SU-DHL-6 (cell line): ENCODE data around the gene ACER2.

Experiments
- H2AFZ ChIP-seq: fragments of 200-600 bp; sonication (generic); 2 replicates; pipeline ENCODE4 v1.6.1; 2014; ENCODE audit warnings: low read depth, mild to moderate bottlenecking, moderate library complexity, mixed read lengths, antibody characterized with exemption, low read length; ENCODE audit not compliant: severe bottlenecking
- H3F3A ChIP-seq: fragments of 200-600 bp; shearing (Covaris generic); 2 replicates; pipeline ENCODE4 v1.6.0; 2016; ENCODE audit warnings: antibody characterized with exemption, mild to moderate bottlenecking; ENCODE audit not compliant: insufficient read depth
- H3K27ac ChIP-seq: fragments of 200-600 bp; sonication (generic); 2 replicates; pipeline ENCODE4 v1.5.1; 2016; ENCODE audit warnings: low read depth, mild to moderate bottlenecking, low read length, moderate library complexity, mixed read lengths
- H3K27me3 ChIP-seq: fragments of 200-600 bp; sonication (generic), shearing (Covaris generic); 2 replicates; pipeline ENCODE4 v1.6.0; 2014; ENCODE audit warnings: mild to moderate bottlenecking, low read length
- H3K36me3 ChIP-seq: fragments of 200-600 bp; sonication (generic); 2 replicates; pipeline ENCODE4 v1.6.1; 2014; ENCODE audit warnings: mild to moderate bottlenecking, low read length, mixed read lengths
- H3K4me2 ChIP-seq: fragments of 300-600, 200-600 bp; shearing (Covaris generic), sonication (generic); 2 replicates; pipeline ENCODE4 v1.6.0; 2014; ENCODE audit warnings: low read length, low read depth, mild to moderate bottlenecking; ENCODE audit not compliant: poor library complexity, severe bottlenecking
- H3K4me3 ChIP-seq: fragments of 200-600 bp; sonication (generic); 2 replicates; pipeline ENCODE4 v1.5.1; 2014; ENCODE audit warnings: antibody characterized with exemption, low read length, mild to moderate bottlenecking, mixed read lengths; ENCODE audit not compliant: insufficient read depth, poor library complexity, severe bottlenecking
- H3K79me2 ChIP-seq: fragments of 200-600 bp; sonication (generic); 2 replicates; pipeline ENCODE4 v1.6.1; 2014; ENCODE audit warnings: mild to moderate bottlenecking, low read length, moderate library complexity; ENCODE audit not compliant: insufficient read depth
- H3K9ac ChIP-seq: fragments of 200-600 bp; sonication (generic); 2 replicates; pipeline ENCODE4 v1.7.0; 2014; ENCODE audit warnings: mild to moderate bottlenecking, low read length
- H3K9me2 ChIP-seq: fragments of 200-600 bp; sonication (generic); replicated peaks from 2 replicates; pipeline ENCODE4 v1.6.1; 2014; ENCODE audit warnings: low read length; ENCODE audit not compliant: insufficient read depth
- H3K9me3 ChIP-seq: fragments of 200-600 bp; sonication (generic); 2 replicates; pipeline ENCODE4 v1.6.1; 2014; ENCODE audit warnings: low read length, mixed read lengths; ENCODE audit not compliant: insufficient read depth
- H4K20me1 ChIP-seq: fragments of 200-600 bp; sonication (generic); 2 replicates; pipeline ENCODE4 v1.6.1; 2014; ENCODE audit warnings: low read depth, mild to moderate bottlenecking, antibody characterized with exemption, low read length, moderate library complexity, mixed read lengths
- EZH2phosphoT487 ChIP-seq: fragments of 200-600 bp; sonication (generic), shearing (Covaris generic); conservative IDR thresholded peaks from 2 replicates; pipeline ENCODE4 v1.6.1; 2018; ENCODE audit warnings: mild to moderate bottlenecking, antibody characterized with exemption, low read length, moderate library complexity, mixed read lengths
- TF ChIP-seq, protein P1 (sequence below): fragments of 200-600 bp; sonication (generic); IDR thresholded peaks from one replicate; pipeline ENCODE4 v1.5.1; 2017; ENCODE audit warnings: antibody characterized with exemption, mild to moderate bottlenecking, low read length, moderate library complexity; ENCODE audit not compliant: insufficient read depth, poor library complexity, severe bottlenecking

The ACER2 gene

DNA sequence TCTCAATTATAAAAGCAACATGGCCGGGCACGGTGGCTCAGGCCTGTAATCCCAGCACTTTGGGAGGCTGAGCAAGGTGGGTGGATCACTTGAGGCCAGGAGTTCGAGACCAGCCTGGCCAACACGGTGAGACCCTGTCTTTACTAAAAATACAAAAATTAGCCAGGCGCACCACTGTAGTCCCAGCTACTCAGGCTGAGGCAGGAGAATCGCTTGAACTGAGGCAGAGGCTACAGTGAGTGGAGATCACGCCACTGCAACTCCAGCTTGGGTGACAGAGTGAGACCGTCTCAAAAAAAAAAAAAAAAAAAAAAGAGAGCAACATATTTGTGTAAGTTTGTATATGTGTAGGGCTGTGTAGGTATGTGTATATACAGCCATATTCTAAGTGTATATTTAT lies 36.2 kb upstream of the ACER2 start:
- no peak overlapping the region for H3K4me2 ChIP-seq
- no peaks in the 10 kb centered on the region for H3K27me3 ChIP-seq
- peaks cover 42% of the 10 kb centered on the region for H3K36me3 ChIP-seq
- H3K27ac ChIP-seq = 0 out of 2 replicates have a peak overlapping the region, but pooled peaks have one; percentile 15
- peaks cover 23% of the 10 kb centered on the region for H4K20me1 ChIP-seq
- no peak overlapping the region for H2AFZ ChIP-seq
- no peaks in the 10 kb centered on the region for H3K9me2 ChIP-seq
- no peak for TF ChIP-seq EZH2phosphoT487
- TF ChIP-seq, protein P1, sequence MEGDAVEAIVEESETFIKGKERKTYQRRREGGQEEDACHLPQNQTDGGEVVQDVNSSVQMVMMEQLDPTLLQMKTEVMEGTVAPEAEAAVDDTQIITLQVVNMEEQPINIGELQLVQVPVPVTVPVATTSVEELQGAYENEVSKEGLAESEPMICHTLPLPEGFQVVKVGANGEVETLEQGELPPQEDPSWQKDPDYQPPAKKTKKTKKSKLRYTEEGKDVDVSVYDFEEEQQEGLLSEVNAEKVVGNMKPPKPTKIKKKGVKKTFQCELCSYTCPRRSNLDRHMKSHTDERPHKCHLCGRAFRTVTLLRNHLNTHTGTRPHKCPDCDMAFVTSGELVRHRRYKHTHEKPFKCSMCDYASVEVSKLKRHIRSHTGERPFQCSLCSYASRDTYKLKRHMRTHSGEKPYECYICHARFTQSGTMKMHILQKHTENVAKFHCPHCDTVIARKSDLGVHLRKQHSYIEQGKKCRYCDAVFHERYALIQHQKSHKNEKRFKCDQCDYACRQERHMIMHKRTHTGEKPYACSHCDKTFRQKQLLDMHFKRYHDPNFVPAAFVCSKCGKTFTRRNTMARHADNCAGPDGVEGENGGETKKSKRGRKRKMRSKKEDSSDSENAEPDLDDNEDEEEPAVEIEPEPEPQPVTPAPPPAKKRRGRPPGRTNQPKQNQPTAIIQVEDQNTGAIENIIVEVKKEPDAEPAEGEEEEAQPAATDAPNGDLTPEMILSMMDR = no peak
- peaks cover 7% of the 10 kb centered on the region; the same call in 1 of the 2 replicates for H3K79me2 ChIP-seq
- H3K9ac ChIP-seq = no peak overlapping the region
- peaks cover 76% of the 10 kb centered on the region for H3F3A ChIP-seq
- H3K4me3 ChIP-seq = no peak overlapping the region
- H3K9me3 ChIP-seq = no peaks in the 10 kb centered on the region

DNA sequence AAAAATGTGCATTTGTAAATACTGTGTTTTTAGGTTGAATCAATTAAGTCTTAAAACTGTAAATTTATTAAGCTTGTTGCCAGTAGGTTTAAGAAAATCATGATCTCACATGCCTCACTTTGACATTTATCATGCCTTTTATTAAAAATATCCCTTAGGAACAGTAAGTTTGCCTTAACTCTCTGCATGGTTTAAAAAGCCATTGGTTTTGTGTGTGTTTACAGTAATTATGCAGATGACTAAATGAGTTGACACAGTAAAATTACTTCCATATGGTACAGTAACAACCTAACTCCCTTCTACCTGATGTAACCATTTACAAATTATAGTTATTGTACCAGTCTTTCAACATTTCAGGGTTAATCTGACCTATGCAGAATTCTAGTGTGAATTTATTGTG lies 35.3 kb upstream of the ACER2 start:
- Histone ChIP-seq H3K36me3 (peaks cover 51% of the 10 kb centered on the region), H3K27ac (peak overlapping the region; percentile 14; the same call in 1 of the 2 replicates), H3K79me2 (peaks cover 17% of the 10 kb centered on the region), H3K9me3 (no peaks in the 10 kb centered on the region), H2AFZ (no peak overlapping the region), H3K9ac (no peak overlapping the region), H3K27me3 (no peaks in the 10 kb centered on the region), H3K4me3 (no peak overlapping the region), H4K20me1 (peaks cover 33% of the 10 kb centered on the region), H3K9me2 (no peaks in the 10 kb centered on the region), H3F3A (peaks cover 85% of the 10 kb centered on the region), H3K4me2 (no peak overlapping the region)
- no peak for TF ChIP-seq EZH2phosphoT487
- TF ChIP-seq, protein P1 = no peak

- H3K36me3 ChIP-seq = peaks cover 63% of the 10 kb centered on the region
- H3K4me3 ChIP-seq = no peak overlapping the region
- no peak overlapping the region for H3K4me2 ChIP-seq
- no peak overlapping the region for H2AFZ ChIP-seq
- no peaks in the 10 kb centered on the region for H3K9me3 ChIP-seq
- no peaks in the 10 kb centered on the region for H3K27me3 ChIP-seq
- H4K20me1 ChIP-seq = peaks cover 40% of the 10 kb centered on the region
- peaks cover 32% of the 10 kb centered on the region for H3K79me2 ChIP-seq
- no peaks in the 10 kb centered on the region for H3K9me2 ChIP-seq
- no peak for TF ChIP-seq EZH2phosphoT487
- TF ChIP-seq, protein P1 = no peak
- no peak overlapping the region for H3K27ac ChIP-seq
- no peak overlapping the region for H3K9ac ChIP-seq
- peaks cover 93% of the 10 kb centered on the region for H3F3A ChIP-seq
Observed at GRCh38 chr9:19375538-19375937, 33.3 kb upstream of the ACER2 start.

DNA sequence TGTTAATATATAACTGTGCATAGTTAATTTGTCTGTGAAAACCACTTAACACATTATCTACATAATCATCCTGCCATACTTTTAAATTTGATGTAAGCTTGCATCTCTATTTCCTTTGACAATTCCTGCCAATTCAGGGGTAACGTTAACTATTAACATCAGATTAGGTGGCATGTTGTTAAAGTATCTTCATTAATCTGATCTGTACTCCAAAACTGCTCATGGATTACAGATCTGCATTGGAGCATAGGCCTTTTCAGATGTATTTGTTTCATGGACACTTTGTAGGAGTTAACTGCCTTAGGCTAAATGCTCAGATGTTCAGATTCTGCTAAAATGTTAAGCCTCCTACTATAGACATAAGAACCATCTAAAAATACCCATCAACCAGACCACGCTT lies 31.9 kb upstream of the ACER2 start:
- Histone ChIP-seq H2AFZ (no peak overlapping the region), H3K4me3 (no peak overlapping the region), H3K9me3 (no peaks in the 10 kb centered on the region), H3K9me2 (no peaks in the 10 kb centered on the region), H3F3A (peaks cover 92% of the 10 kb centered on the region), H3K36me3 (peaks cover 63% of the 10 kb centered on the region), H3K79me2 (peaks cover 32% of the 10 kb centered on the region), H3K27ac (no peak overlapping the region), H4K20me1 (peaks cover 40% of the 10 kb centered on the region), H3K27me3 (no peaks in the 10 kb centered on the region), H3K9ac (no peak overlapping the region), H3K4me2 (peak overlapping the region; percentile 83)
- no peak for TF ChIP-seq EZH2phosphoT487
- TF ChIP-seq, protein P1 = no peak
